ENCODE measurements around the gene CTDNEP1. TPM values are rescaled to one million over a fixed set of nuclear protein-coding genes. Genes with fewer than 3 reads are reported as not detected.

CTDNEP1 gene
- polyA plus RNA-seq, 1 donor (not counting 4 experiments of a cell fraction or from before 2014, with no cell fraction given), result 66.2 TPM

- peak overlapping the region; percentile 94 for H3K9ac ChIP-seq (ENCODE audit: control insufficient read depth, extremely low read depth, insufficient read depth, low read length)
- no peak for TF ChIP-seq EZH2 (IDR thresholded peaks at IDR 0.05; ENCODE audit: low read length)
- TF ChIP-seq CTCF (optimal IDR thresholded peaks at IDR 0.05 in 1 of 3, IDR thresholded peaks at IDR 0.05 in 1 of 3, conservative IDR thresholded peaks at IDR 0.05 in 1 of 3; ENCODE audit: extremely low read depth in 1 of 3, insufficient read depth in 2 of 3, low read length in 3 of 3), result no peak
- no peaks in the 10 kb centered on the region for H4K20me1 ChIP-seq (ENCODE audit: control insufficient read depth, extremely low read depth, insufficient read depth, low read length)
- peak overlapping the region; percentile 99 for H3K27ac ChIP-seq (ENCODE audit: control insufficient read depth, insufficient read depth, low read length)
- dilution Hi-C loops (cut with MboI; ENCODE audit: extremely low pct_ligation_motif_present, low sequenced_read_pairs), result no loop called here
- peaks cover 9 to 28% of the 10 kb centered on the region in 2 experiments for H3K36me3 ChIP-seq (ENCODE audit: control insufficient read depth in 2 of 2, extremely low read depth in 1 of 2, insufficient read depth in 2 of 2, low read length in 2 of 2)
- peaks cover 18% of the 10 kb centered on the region for H3K4me1 ChIP-seq (ENCODE audit: control insufficient read depth, extremely low read depth, insufficient read depth, low read length)
- no peak overlapping the region for H2AFZ ChIP-seq (ENCODE audit: control insufficient read depth, low read length)
- H3K79me2 ChIP-seq (ENCODE audit: control insufficient read depth, insufficient read depth, low read length), result peaks cover 48% of the 10 kb centered on the region
- H3K4me3 ChIP-seq (ENCODE audit: control insufficient read depth in 2 of 3, extremely low read depth in 1 of 3, insufficient read depth in 2 of 3, low read depth in 1 of 3, low read length in 3 of 3), result peak overlapping the region; percentile 80 to 95 (median 92)
- DNase-seq (ENCODE audit: low read depth, low spot score) (no peak), FAIRE-seq (no peak)
- H3K27me3 ChIP-seq (ENCODE audit: control insufficient read depth, extremely low read depth, insufficient read depth, low read length), result no peaks in the 10 kb centered on the region
- H3K4me2 ChIP-seq (ENCODE audit: control insufficient read depth, extremely low read depth, insufficient read depth, low read depth, low read length), result peak overlapping the region; percentile 97
- H3K9me3 ChIP-seq (ENCODE audit: control insufficient read depth, low read depth, low read length), result no peaks in the 10 kb centered on the region
- H3K9me1 ChIP-seq (ENCODE audit: control insufficient read depth, extremely low read depth, insufficient read depth, low read length), result no peaks in the 10 kb centered on the region
Observed at GRCh38 chr17:7253082-7253481, 1.5 kb upstream of the CTDNEP1 start.

GRCh38 chr17:7252176-7253043, 876 bp upstream of the CTDNEP1 start, which contains the start of gene ELP5:
Gene ELP5 (plus strand): TSS chr17:7252215. CDS start chr17:7252551, 336 bp downstream.
- TF ChIP-seq CTCF (optimal IDR thresholded peaks at IDR 0.05 in 1 of 3, IDR thresholded peaks at IDR 0.05 in 1 of 3, conservative IDR thresholded peaks at IDR 0.05 in 1 of 3; ENCODE audit: extremely low read depth in 1 of 3, insufficient read depth in 2 of 3, low read length in 3 of 3) (peak in 2 of 3 experiments; percentile 20 to 70), EZH2 (IDR thresholded peaks at IDR 0.05; ENCODE audit: low read length) (no peak)
- Histone ChIP-seq H3K79me2 (ENCODE audit: control insufficient read depth, insufficient read depth, low read length) (peaks cover 54% of the 10 kb centered on the region), H2AFZ (ENCODE audit: control insufficient read depth, low read length) (peak within 1 kb of the TSS; percentile 96), H3K9ac (ENCODE audit: control insufficient read depth, extremely low read depth, insufficient read depth, low read length) (peak within 1 kb of the TSS; percentile 94), H3K27me3 (ENCODE audit: control insufficient read depth, extremely low read depth, insufficient read depth, low read length) (no peaks in the 10 kb centered on the region), H3K4me1 (ENCODE audit: control insufficient read depth, extremely low read depth, insufficient read depth, low read length) (peaks cover 18% of the 10 kb centered on the region), H3K4me2 (ENCODE audit: control insufficient read depth, extremely low read depth, insufficient read depth, low read depth, low read length) (peak within 1 kb of the TSS; percentile 98), H4K20me1 (ENCODE audit: control insufficient read depth, extremely low read depth, insufficient read depth, low read length) (no peaks in the 10 kb centered on the region), H3K36me3 (ENCODE audit: control insufficient read depth in 2 of 2, extremely low read depth in 1 of 2, insufficient read depth in 2 of 2, low read length in 2 of 2) (peaks cover 9 to 26% of the 10 kb centered on the region in 2 experiments), H3K27ac (ENCODE audit: control insufficient read depth, insufficient read depth, low read length) (peak within 1 kb of the TSS; percentile 99), H3K4me3 (ENCODE audit: control insufficient read depth in 2 of 3, extremely low read depth in 1 of 3, insufficient read depth in 2 of 3, low read depth in 1 of 3, low read length in 3 of 3) (peak within 1 kb of the TSS; percentile 80 to 95 (median 92)), H3K9me1 (ENCODE audit: control insufficient read depth, extremely low read depth, insufficient read depth, low read length) (no peaks in the 10 kb centered on the region), H3K9me3 (ENCODE audit: control insufficient read depth, low read depth, low read length) (no peaks in the 10 kb centered on the region)
- FAIRE-seq (peak; percentile 60), DNase-seq (ENCODE audit: low read depth, low spot score) (no peak)
- dilution Hi-C loops (cut with MboI; ENCODE audit: extremely low pct_ligation_motif_present, low sequenced_read_pairs), result no loop called here

Data from keratinocyte (primary cell).